C4-2B (cell line): ENCODE measurements around the gene PLD6.

Source experiments
- ZFX ChIP-seq: fragments of 450-650 bp; IDR thresholded peaks from 2 replicates; pipeline ENCODE4 v1.6.1; 2017
- TF ChIP-seq, protein P1 (sequence below): fragments of 450-650 bp; conservative IDR thresholded peaks from 2 replicates; pipeline ENCODE4 v1.5.1; 2017; ENCODE audit warnings: mild to moderate bottlenecking

DNA sequence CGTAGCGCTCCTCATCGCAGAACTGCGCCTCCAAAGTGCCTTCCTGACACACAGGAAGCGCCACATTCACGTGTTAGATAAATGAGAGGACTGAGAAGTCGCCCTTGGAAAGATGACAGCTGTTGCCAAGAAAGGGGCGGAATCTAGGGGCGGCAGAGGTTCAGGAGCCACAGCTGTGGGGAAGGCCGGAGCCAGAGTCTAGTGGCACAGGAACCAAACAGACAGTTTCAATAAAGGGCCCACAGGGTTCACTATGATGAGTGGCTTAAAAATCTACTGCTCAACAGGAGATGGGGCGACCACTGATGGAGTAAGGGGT is 26.1 kb upstream of the PLD6 start:
- TF ChIP-seq, protein P1, sequence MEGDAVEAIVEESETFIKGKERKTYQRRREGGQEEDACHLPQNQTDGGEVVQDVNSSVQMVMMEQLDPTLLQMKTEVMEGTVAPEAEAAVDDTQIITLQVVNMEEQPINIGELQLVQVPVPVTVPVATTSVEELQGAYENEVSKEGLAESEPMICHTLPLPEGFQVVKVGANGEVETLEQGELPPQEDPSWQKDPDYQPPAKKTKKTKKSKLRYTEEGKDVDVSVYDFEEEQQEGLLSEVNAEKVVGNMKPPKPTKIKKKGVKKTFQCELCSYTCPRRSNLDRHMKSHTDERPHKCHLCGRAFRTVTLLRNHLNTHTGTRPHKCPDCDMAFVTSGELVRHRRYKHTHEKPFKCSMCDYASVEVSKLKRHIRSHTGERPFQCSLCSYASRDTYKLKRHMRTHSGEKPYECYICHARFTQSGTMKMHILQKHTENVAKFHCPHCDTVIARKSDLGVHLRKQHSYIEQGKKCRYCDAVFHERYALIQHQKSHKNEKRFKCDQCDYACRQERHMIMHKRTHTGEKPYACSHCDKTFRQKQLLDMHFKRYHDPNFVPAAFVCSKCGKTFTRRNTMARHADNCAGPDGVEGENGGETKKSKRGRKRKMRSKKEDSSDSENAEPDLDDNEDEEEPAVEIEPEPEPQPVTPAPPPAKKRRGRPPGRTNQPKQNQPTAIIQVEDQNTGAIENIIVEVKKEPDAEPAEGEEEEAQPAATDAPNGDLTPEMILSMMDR, result no peak
- TF ChIP-seq ZFX, result no peak
